ENCODE results near the gene FAM124A. TPM values are rescaled to one million over a fixed set of nuclear protein-coding genes. Genes with fewer than 3 reads are reported as not detected.

FAM124A gene
- polyA plus RNA-seq, 3 donors: 0.03 to 0.20 (median 0.13) TPM

- H3K4me3 Mint-ChIP-seq: peak overlapping the region in 1 of 2 donors; percentile 21
- intact Hi-C loops (cut with micrococcal nuclease): no loop called here
- Histone ChIP-seq H2AFZ (ENCODE audit: insufficient read depth, low read depth, low read length, poor library complexity, severe bottlenecking) (no peak overlapping the region), H3K4me1 (ENCODE audit: control insufficient read depth in 1 of 2, insufficient read depth in 2 of 2, low read length in 2 of 2) (no peaks in the 10 kb centered on the region), H3K79me2 (ENCODE audit: insufficient read depth, low read length) (no peaks in the 10 kb centered on the region), H4K20me1 (ENCODE audit: insufficient read depth, low read length) (no peaks in the 10 kb centered on the region), H3K9me3 (replicated peaks in 1 of 2; ENCODE audit: control insufficient read depth in 1 of 2, insufficient read depth in 1 of 2, low read length in 2 of 2) (peaks cover 0 to 10% of the 10 kb centered on the region in 2 donors), H3K27ac (ENCODE audit: low read depth in 1 of 2, low read length in 2 of 2) (no peak overlapping the region), H3K9ac (ENCODE audit: insufficient read depth, low read length, poor library complexity, severe bottlenecking) (no peak overlapping the region), H3K4me2 (replicated peaks; ENCODE audit: extremely low read depth, low read length, poor library complexity, severe bottlenecking) (no peak overlapping the region), H3K27me3 (ENCODE audit: control insufficient read depth in 2 of 2, insufficient read depth in 2 of 2, low read length in 2 of 2) (no peaks in the 10 kb centered on the region), H3K36me3 (replicated peaks in 1 of 2; ENCODE audit: control insufficient read depth in 1 of 2, insufficient read depth in 2 of 2, low read length in 2 of 2) (no peaks in the 10 kb centered on the region), H3K4me3 (replicated peaks in 1 of 3; ENCODE audit: low read depth in 2 of 3, low read length in 3 of 3) (no peak overlapping the region)
- TF ChIP-seq CTCF (IDR thresholded peaks at IDR 0.05): no peak
- no peaks in the 10 kb centered on the region for H3K4me1 Mint-ChIP-seq
- peaks cover 2 to 9% (median 8%) of the 10 kb centered on the region in 3 donors for H3K27me3 Mint-ChIP-seq (ENCODE audit: low read depth in 3 of 3)
- no peak for DNase-seq
- peaks cover 8 to 17% (median 12%) of the 10 kb centered on the region in 7 donors for H3K9me3 Mint-ChIP-seq
- no peaks in the 10 kb centered on the region for H3K36me3 Mint-ChIP-seq
- no peak overlapping the region for H3K27ac Mint-ChIP-seq
- no CpG with 5 or more reads among the region's 2 CpGs for WGBS (ENCODE audit: insufficient coverage)
Observed at GRCh38 chr13:51201886-51202285, 20.3 kb upstream of the FAM124A start.

GRCh38 chr13:51202477-51203046, 19.6 kb upstream of the FAM124A start:
- Histone ChIP-seq H4K20me1 (ENCODE audit: insufficient read depth, low read length) (no peaks in the 10 kb centered on the region), H3K36me3 (replicated peaks in 1 of 2; ENCODE audit: control insufficient read depth in 1 of 2, insufficient read depth in 2 of 2, low read length in 2 of 2) (no peaks in the 10 kb centered on the region), H3K4me2 (replicated peaks; ENCODE audit: extremely low read depth, low read length, poor library complexity, severe bottlenecking) (no peak overlapping the region), H3K4me1 (ENCODE audit: control insufficient read depth in 1 of 2, insufficient read depth in 2 of 2, low read length in 2 of 2) (no peaks in the 10 kb centered on the region), H3K9me3 (replicated peaks in 1 of 2; ENCODE audit: control insufficient read depth in 1 of 2, insufficient read depth in 1 of 2, low read length in 2 of 2) (peaks cover 0 to 10% of the 10 kb centered on the region in 2 donors), H3K4me3 (replicated peaks in 1 of 3; ENCODE audit: low read depth in 2 of 3, low read length in 3 of 3) (no peak overlapping the region), H3K27ac (ENCODE audit: low read depth in 1 of 2, low read length in 2 of 2) (no peak overlapping the region), H2AFZ (ENCODE audit: insufficient read depth, low read depth, low read length, poor library complexity, severe bottlenecking) (no peak overlapping the region), H3K27me3 (ENCODE audit: control insufficient read depth in 2 of 2, insufficient read depth in 2 of 2, low read length in 2 of 2) (no peaks in the 10 kb centered on the region), H3K9ac (ENCODE audit: insufficient read depth, low read length, poor library complexity, severe bottlenecking) (no peak overlapping the region), H3K79me2 (ENCODE audit: insufficient read depth, low read length) (no peaks in the 10 kb centered on the region)
- no CpG with 5 or more reads among the region's 2 CpGs for WGBS (ENCODE audit: insufficient coverage)
- intact Hi-C loops (cut with micrococcal nuclease): no loop called here
- H3K27ac Mint-ChIP-seq: no peak overlapping the region
- TF ChIP-seq CTCF (IDR thresholded peaks at IDR 0.05): no peak
- H3K4me3 Mint-ChIP-seq: no peak overlapping the region
- H3K27me3 Mint-ChIP-seq (ENCODE audit: low read depth in 3 of 3): peaks cover 4 to 9% (median 9%) of the 10 kb centered on the region in 3 donors
- no peaks in the 10 kb centered on the region for H3K4me1 Mint-ChIP-seq
- DNase-seq: no peak
- H3K36me3 Mint-ChIP-seq: no peaks in the 10 kb centered on the region
- peaks cover 8 to 17% (median 12%) of the 10 kb centered on the region in 7 donors for H3K9me3 Mint-ChIP-seq

Measured in CD14-positive monocyte (primary cell).